M059J (cell line): ENCODE measurements around the gene SYMPK. TPM values are rescaled to one million over a fixed set of nuclear protein-coding genes. Genes with fewer than 3 reads are reported as not detected.

Experiments
- DNase-seq: peaks from one replicate; pipeline ENCODE4 v3.0.0-alpha.2; 2012; ENCODE audit warnings: low read depth
- total RNA-seq: library from RNA; depleted of rRNA; stranded (reverse); fragments of >200 nt; shearing (Covaris generic); gene quantifications from 2 replicates; pipeline ENCODE4 v1.2.3, GENCODE V29; 2014

Gene SYMPK
- total RNA-seq, 1 experiment from 2014 or later: 36.5 TPM

GRCh38 chr19:45781214-45782161 lies 81.5 kb downstream of the SYMPK start:
- DNase-seq: peak; percentile 91

- no peak for DNase-seq
These were observed 82.3 kb downstream of the SYMPK start for GRCh38 chr19:45780448-45781213.

DNA sequence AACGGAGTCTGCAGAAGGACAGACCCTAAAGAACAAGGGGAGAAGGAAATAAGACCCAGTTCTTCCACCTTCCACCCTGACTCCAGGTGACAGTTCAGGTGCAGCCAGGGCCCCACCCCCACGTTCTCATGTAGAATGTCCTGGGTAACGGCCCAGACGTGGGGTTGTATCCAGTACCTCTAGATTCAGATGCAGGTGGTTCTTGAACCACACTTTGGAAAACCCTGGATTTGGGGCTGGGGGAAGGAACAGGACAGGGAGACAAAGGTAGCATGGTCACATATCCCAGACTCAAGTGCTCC lies 82.8 kb downstream of the SYMPK start:
- DNase-seq: no peak

DNA sequence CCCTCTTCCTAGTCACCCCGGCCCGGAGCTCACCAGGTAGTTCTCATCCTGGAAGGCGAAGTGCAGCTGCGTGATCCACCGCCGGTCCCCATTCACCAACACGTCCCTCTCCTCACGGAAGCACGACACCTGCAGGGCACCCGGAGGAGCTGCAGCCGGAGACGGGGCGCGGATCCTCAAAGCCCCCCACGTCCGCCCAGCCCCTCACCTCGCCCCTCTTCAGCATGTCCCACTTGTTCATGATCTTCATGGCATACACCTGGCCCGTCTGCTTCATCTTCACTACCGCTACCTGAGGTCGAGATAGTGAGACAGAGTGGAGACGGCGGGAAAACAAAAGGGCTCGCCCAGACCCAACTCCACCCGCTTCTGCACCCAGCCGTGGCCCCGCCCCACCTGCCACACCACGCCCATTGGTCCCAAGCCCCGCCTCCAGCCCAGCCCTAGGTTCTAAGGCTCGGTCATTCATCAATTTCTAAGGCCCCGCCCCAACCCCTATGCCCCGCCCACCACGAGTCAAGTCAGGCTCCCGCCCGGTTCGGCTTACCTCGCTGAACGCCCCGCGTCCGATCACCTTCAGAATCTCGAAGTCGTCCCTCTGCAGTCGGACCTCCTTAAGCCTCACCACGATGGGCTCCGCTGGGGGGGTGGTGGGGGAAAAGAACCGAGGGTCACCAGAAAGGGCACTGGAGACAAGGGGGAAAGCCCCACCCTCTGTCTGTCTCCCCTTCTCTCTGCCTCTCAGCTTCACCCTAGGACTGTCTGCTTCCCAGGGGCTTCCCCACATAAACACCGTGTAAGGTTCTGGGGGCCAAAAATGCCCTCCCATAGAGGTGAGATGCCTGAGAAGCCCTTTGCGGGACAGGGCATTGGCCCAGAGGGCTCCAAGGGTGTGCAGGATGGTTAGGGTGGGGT lies 83.5 kb downstream of the SYMPK start:
- no peak for DNase-seq

DNA sequence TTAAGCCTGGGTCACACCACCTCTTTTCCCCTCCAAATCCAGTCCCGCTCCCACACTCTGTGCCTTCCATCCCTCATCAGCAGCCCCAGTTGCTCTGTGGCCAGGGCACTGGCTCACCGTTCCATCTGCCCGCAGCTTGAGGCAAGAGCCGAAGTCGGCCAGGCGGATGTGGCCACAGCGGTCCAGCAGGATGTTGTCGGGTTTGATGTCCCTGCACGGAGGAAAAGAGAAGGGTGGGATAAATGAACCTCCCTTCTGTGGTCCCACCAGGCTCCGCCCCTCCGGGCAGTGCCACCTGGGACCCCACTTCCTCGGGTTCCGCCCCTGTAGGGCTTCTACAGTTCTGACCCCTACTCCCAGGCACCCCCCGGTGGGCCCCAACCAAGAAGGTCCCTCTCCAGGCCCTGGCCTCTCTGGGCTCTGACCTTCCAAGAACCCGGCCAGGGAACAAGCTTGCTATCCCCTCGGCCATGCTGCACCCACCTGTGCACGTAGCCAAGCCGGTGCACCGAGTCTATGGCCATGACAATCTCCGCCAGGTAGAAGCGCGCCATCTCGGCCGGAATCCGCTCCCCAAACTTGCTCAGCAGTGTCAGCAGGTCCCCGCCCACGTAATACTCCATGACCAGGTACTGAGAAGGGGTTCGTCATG lies 84.8 kb downstream of the SYMPK start:
- DNase-seq: no peak

DNA sequence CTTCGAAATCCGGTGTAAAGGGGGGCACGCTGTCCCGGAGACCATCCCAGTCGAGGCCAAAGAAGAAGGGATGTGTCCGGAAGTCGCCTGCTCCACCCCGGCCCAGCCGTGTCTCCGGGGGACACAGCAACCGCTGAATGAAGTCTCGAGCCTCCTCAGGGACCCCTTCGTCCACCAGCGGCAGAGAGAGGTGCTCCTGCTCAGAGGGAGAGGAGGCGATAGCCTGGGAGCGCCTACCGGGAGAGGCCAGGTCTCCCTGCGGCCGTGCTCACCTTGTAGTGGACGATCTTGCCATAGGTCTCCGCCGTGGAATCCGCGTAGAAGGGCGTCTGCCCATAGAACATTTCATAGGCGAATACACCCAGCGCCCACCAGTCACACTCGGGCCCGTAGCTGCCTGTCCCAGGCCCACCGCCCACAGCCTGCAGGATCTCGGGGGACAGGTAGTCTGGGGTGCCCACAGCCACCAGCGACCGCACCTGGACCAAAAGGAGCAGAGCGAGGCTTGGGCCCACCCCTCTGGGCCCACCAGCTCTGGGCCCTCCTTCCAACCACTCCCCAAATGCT lies 85.5 kb downstream of the SYMPK start:
- no peak for DNase-seq

DNA sequence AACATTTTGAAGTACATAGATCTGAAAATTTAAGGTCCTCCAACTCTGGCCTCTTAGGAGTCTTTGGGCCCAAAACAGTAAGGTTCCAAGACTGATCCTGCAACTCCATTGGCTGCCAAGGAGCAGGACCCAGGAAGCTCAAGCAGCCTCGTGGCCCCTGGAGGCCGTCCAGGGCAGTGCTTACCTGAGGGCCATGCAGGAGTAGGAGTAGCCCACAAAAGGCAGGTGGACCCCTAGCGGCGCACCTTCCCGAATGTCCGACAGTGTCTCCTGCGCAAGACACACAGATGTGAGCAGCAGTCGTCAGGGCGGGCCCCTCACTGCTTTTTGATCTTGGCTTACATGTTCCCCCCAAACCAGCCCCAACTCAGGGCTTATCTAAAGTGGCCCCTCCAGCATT lies 88.2 kb downstream of the SYMPK start:
- no peak for DNase-seq

DNA sequence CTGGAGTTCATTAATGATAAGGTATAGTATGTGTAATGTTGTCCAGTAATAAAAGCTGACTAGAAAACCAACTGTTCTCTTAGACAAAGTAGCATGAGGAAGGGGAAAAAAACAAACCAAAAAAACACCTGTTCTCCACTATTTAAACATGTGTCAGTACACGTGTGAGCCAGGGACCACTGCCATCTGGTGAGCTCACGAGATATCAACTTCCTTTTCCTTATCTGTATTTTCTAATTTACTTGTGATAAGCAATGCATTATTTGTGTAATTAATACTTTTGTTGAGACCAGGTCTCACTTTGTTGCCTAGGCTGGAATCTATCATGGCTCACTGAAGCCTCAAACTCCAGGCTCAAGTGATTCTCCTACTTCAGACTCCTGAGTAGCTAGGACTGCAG lies 89.6 kb downstream of the SYMPK start:
- no peak for DNase-seq

- no peak for DNase-seq
These were observed 90.0 kb downstream of the SYMPK start for GRCh38 chr19:45772912-45773311.

DNA sequence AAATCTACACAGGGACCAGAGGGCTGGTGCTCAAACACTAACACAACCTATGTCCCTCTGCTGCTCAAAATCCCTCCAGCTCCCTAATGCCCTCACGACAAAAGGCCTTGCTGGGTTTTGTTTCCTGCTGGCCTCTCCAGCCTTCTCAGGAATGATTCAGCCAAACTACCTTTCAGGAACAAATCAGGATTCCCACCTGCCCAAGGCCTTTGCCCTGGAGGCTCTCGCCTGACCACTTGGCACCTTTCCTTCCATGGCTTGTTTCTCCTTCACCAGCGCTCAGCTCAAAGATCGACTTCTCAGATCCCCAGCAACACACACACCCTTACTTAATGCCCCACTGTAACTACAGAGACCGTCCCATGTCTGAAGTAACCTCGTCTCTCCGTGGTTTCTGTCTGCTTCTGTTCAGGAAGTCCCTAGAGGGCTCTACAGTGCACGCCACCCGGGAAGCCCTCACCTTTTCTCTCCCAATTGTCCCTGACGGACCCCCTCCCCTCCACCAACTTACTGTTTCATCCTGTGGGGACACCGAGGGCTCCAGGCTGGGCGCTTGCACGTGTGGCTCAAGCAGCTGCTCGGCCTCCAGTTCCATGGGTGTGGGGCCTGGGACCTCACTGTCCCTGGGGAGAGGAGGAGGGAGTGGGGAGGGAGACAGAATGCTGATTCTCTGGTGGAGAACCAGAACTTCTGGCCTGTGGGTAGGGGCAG lies 90.7 kb downstream of the SYMPK start:
- DNase-seq: peak; percentile 29

DNA sequence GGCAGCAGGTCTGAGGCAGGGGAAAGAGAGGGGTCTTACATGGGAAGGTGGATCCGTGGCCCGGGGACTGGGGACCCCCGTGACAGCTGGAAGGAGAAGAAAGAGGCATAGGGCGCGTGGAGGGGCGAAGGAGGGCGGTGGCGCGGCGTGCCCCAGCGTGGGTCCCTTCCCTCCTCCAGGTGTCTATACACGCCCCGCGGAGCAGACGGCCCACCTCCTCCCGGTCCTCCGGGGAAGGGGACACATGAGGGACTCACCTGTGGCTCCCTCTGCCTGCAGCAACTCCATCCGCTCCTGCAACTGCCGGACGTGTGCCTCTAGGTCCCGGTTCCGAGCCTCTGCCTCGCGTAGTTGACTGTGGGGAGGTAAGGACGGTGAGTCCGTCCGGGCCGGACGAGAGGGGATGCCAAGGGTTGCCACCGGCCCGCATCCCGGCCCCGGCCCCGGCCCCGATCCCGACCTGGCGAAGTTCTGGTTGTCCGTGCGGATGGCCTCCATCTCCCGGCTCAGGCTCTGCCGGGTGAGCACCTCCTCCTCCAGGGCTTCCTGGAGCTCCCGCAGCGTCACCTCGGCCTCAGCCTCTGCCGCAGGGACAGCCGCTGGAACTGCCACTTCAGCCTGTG lies 91.5 kb downstream of the SYMPK start:
- DNase-seq: no peak

- DNase-seq: peak; percentile 90
These were observed 92.5 kb downstream of the SYMPK start for GRCh38 chr19:45770192-45771101.

DNA sequence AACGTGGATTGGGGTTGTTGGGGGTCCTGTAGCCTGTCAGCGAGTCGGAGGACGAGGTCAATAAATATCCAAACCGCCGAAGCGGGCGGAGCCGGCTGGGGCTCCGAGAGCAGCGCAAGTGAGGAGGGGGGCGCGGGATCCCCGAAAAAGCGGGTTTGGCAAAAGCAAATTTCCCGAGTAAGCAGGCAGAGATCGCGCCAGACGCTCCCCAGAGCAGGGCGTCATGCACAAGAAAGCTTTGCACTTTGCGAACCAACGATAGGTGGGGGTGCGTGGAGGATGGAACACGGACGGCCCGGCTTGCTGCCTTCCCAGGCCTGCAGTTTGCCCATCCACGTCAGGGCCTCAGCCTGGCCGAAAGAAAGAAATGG lies 93.1 kb downstream of the SYMPK start:
- DNase-seq: no peak

GRCh38 chr19:45768984-45769782 lies 93.8 kb downstream of the SYMPK start, which contains the start of gene SIX5:
Gene SIX5, minus strand, starts transcription at chr19:45769252. Its CDS starts 408 bp downstream, at chr19:45768844.
- peak; percentile 97 for DNase-seq

- peak; percentile 53 for DNase-seq
These were observed 94.3 kb downstream of the SYMPK start for GRCh38 chr19:45768655-45768983.

- DNase-seq: peak; percentile 77
These were observed 94.9 kb downstream of the SYMPK start for GRCh38 chr19:45767881-45768654.

DNA sequence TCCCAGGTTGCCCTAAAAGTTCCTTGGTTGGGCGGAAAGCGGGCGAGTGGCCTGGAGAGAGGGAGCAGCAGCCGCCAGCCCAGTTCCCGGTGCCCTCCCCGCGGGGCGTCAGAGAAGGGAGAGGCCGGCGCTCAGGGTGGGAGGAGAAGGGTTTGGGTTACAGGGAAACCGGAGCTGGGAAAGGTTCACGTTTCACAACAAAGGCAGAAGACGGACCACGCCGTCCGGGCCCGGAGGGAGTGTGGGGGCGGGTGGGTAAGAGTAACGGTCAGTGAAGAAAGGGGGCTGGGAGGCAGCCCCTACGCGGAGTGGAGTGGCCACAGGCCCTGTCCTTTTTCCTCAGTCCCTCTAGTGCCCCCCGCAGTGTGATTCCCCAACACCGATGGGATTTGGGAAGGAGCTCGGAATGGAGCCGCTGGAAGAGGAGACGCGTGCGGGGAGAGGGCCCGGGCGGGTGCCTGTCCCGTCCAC lies 95.5 kb downstream of the SYMPK start:
- DNase-seq: peak; percentile 89
